ENCODE results near the gene AKAP13. TPM values are rescaled to one million over a fixed set of nuclear protein-coding genes. Genes with fewer than 3 reads are reported as not detected.

AKAP13 gene
- polyA plus RNA-seq, 2 of the 4 experiments (the other 2 are of a cell fraction): 20.4 to 28.8 TPM

DNA sequence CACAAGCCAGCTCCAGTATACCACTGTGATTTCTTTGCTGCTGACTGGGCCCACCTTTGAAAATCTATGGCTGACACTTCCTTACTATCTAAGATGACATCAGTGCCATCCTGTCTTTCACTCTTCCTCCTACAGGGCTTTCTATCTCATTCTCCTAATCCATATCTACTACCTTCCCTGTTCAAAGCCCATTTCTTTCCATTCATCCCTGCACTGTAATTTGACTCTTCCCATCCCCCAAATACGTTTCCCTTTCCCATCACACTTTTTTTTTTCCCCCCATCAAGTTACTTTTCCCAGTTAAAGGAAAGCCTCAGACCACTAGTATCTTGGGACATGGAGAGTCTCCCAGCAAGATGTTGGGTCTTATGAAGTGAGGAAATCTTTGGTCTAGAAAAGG lies 136.7 kb downstream of the AKAP13 start:
- no peak for FAIRE-seq

DNA sequence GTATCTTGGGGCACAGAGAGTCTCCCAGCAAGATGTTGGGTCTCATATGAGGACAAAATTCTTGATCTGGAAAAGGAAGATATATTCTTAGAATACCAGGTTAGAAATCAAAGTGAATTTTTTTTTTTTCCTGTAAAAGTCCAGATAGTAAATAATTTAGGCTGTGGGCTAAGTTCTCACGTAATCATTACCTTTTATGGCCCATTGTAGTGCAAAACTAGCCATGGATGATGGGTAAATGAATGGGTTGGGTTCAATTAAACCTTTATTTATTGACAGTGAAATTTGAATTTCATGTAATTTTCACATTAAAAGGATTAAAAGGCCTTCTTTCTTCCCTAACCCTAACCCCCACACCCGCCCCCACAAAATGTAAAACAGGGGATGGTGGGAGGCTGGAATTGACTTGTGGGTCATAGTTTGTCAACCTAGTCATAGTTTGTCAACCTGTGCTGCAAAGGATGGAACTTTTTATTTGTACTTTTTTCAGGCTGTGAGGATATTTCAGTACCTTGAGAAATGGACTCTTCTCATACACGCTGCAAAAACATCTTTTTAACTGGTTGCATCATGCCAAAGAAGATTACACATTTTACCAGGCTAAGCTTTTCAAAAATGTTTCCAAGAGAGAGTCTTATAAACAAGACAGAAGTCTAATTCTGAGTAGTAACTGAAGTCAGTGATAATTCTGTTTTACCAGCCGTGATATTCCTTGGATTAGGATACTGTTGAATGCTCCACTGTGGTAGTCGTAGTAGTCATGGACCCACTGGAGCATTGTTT lies 138.8 kb downstream of the AKAP13 start:
- H3K4me3 ChIP-seq: no peak overlapping the region
- ATAC-seq (no peak), FAIRE-seq (no peak), DNase-seq (ENCODE audit: low read depth in 1 of 2, low spot score in 1 of 2) (no peak)
- H3K27ac ChIP-seq: no peak overlapping the region
- H3K4me2 ChIP-seq: no peak overlapping the region
- TF ChIP-seq CBX2 (IDR thresholded peaks at IDR 0.05; ENCODE audit: borderline replicate concordance, low read depth): no peak
- no peak for TF ChIP-seq BHLHE40 (IDR thresholded peaks at IDR 0.05; ENCODE audit: low read depth, low read length)
- no peak for TF ChIP-seq POLR2A (IDR thresholded peaks at IDR 0.05; ENCODE audit: low read length)
- no peak for TF ChIP-seq RFX5 (IDR thresholded peaks at IDR 0.05)
- TF ChIP-seq FOSL2 (IDR thresholded peaks at IDR 0.05): no peak
- no peak for TF ChIP-seq FOSL2 (CRISPR knock-in tag; IDR thresholded peaks at IDR 0.05)
- TF ChIP-seq MYC (IDR thresholded peaks at IDR 0.05; ENCODE audit: borderline replicate concordance, low read length): no peak
- TF ChIP-seq CEBPB (IDR thresholded peaks at IDR 0.05): no peak
- TF ChIP-seq NPAS2 (CRISPR knock-in tag; IDR thresholded peaks at IDR 0.05; ENCODE audit: borderline replicate concordance): no peak
- TF ChIP-seq EP300 (IDR thresholded peaks at IDR 0.05): no peak
- TF ChIP-seq CBX8 (IDR thresholded peaks at IDR 0.05): no peak
- TF ChIP-seq FOSB (CRISPR knock-in tag; IDR thresholded peaks at IDR 0.05): no peak
- TF ChIP-seq, protein P1, sequence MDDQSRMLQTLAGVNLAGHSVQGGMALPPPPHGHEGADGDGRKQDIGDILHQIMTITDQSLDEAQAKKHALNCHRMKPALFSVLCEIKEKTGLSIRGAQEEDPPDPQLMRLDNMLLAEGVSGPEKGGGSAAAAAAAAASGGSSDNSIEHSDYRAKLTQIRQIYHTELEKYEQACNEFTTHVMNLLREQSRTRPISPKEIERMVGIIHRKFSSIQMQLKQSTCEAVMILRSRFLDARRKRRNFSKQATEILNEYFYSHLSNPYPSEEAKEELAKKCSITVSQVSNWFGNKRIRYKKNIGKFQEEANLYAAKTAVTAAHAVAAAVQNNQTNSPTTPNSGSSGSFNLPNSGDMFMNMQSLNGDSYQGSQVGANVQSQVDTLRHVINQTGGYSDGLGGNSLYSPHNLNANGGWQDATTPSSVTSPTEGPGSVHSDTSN (IDR thresholded peaks at IDR 0.05): no peak
- TF ChIP-seq JUNB (IDR thresholded peaks at IDR 0.05): no peak
- no peak for TF ChIP-seq ZNF302 (CRISPR knock-in tag; IDR thresholded peaks at IDR 0.05)
- no peak for TF ChIP-seq PHF8 (IDR thresholded peaks at IDR 0.05; ENCODE audit: borderline replicate concordance, low read depth)
- TF ChIP-seq RAD21 (conservative IDR thresholded peaks at IDR 0.05 in 1 of 2, IDR thresholded peaks at IDR 0.05 in 1 of 2): no peak
- ChIA-PET POLR2A (no interaction called here), CTCF (interaction anchor here (1.7 to 2.9 kb wide), 2 partner anchors 14 to 61 kb away, joined by 5 to 13 read pairs; no protein-coding TSS in a partner anchor)
- WGBS (ENCODE audit: missing lambda C conversion rate): 74% methylated on average over 5 of the region's 5 CpGs
- peaks cover 22% of the 10 kb centered on the region; the same call in 2 of the 3 replicates for H3K4me1 ChIP-seq
- H3K9me3 ChIP-seq: no peaks in the 10 kb centered on the region

More for the DNA sequence above, 136.7 kb downstream of the AKAP13 start:
- ChIA-PET CTCF (interaction anchor here (1.0 to 2.9 kb wide), 3 partner anchors 12 to 31 kb away, joined by 3 to 13 read pairs (median 4); no protein-coding TSS in a partner anchor), POLR2A (no interaction called here)
- ATAC-seq (no peak), DNase-seq (ENCODE audit: low read depth in 1 of 2, low spot score in 1 of 2) (no peak)
- TF ChIP-seq, protein P2, sequence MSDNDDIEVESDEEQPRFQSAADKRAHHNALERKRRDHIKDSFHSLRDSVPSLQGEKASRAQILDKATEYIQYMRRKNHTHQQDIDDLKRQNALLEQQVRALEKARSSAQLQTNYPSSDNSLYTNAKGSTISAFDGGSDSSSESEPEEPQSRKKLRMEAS (IDR thresholded peaks at IDR 0.05): no peak
- TF ChIP-seq MYC (IDR thresholded peaks at IDR 0.05; ENCODE audit: borderline replicate concordance, low read length): no peak
- TF ChIP-seq HEYL (CRISPR knock-in tag; IDR thresholded peaks at IDR 0.05): no peak
- no peak for TF ChIP-seq EHMT2 (IDR thresholded peaks at IDR 0.05; ENCODE audit: low read depth)
- TF ChIP-seq KDM5A (IDR thresholded peaks at IDR 0.05): no peak
- TF ChIP-seq ZNF302 (CRISPR knock-in tag; IDR thresholded peaks at IDR 0.05): no peak
- TF ChIP-seq EP300 (IDR thresholded peaks at IDR 0.05): no peak
- TF ChIP-seq, protein P3, sequence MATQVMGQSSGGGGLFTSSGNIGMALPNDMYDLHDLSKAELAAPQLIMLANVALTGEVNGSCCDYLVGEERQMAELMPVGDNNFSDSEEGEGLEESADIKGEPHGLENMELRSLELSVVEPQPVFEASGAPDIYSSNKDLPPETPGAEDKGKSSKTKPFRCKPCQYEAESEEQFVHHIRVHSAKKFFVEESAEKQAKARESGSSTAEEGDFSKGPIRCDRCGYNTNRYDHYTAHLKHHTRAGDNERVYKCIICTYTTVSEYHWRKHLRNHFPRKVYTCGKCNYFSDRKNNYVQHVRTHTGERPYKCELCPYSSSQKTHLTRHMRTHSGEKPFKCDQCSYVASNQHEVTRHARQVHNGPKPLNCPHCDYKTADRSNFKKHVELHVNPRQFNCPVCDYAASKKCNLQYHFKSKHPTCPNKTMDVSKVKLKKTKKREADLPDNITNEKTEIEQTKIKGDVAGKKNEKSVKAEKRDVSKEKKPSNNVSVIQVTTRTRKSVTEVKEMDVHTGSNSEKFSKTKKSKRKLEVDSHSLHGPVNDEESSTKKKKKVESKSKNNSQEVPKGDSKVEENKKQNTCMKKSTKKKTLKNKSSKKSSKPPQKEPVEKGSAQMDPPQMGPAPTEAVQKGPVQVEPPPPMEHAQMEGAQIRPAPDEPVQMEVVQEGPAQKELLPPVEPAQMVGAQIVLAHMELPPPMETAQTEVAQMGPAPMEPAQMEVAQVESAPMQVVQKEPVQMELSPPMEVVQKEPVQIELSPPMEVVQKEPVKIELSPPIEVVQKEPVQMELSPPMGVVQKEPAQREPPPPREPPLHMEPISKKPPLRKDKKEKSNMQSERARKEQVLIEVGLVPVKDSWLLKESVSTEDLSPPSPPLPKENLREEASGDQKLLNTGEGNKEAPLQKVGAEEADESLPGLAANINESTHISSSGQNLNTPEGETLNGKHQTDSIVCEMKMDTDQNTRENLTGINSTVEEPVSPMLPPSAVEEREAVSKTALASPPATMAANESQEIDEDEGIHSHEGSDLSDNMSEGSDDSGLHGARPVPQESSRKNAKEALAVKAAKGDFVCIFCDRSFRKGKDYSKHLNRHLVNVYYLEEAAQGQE (IDR thresholded peaks at IDR 0.05): no peak
- TF ChIP-seq BHLHE40 (IDR thresholded peaks at IDR 0.05; ENCODE audit: low read depth, low read length): no peak
- no peak for TF ChIP-seq NPAS2 (CRISPR knock-in tag; IDR thresholded peaks at IDR 0.05; ENCODE audit: borderline replicate concordance)
- no peak for TF ChIP-seq ESRRA (IDR thresholded peaks at IDR 0.05; ENCODE audit: borderline replicate concordance, low read length)
- no peak for TF ChIP-seq KDM1A (IDR thresholded peaks at IDR 0.05; ENCODE audit: low read depth)
- TF ChIP-seq TFCP2L1 (CRISPR knock-in tag; IDR thresholded peaks at IDR 0.05): no peak
- TF ChIP-seq HOXB5 (CRISPR knock-in tag; IDR thresholded peaks at IDR 0.05): no peak
- TF ChIP-seq CEBPB (IDR thresholded peaks at IDR 0.05): no peak
- TF ChIP-seq MAFK (IDR thresholded peaks at IDR 0.05; ENCODE audit: partially characterized antibody): no peak
- H3K4me1 ChIP-seq: peaks cover 22% of the 10 kb centered on the region; the same call in 2 of the 3 replicates
- 80% methylated on average over 1 of the region's 1 CpG for WGBS (ENCODE audit: missing lambda C conversion rate)
- H3K4me3 ChIP-seq: no peak overlapping the region
- no peak overlapping the region for H3K4me2 ChIP-seq
- H3K27ac ChIP-seq: no peak overlapping the region
- H3K9me3 ChIP-seq: no peaks in the 10 kb centered on the region
